Activated T-cell treated with anti-CD3 and anti-CD28 coated beads for 4 hours (primary cell): Measurements from ENCODE around the gene GDI1.
"Not testable (repeated sequence)": the region's sequence is repeated elsewhere in the genome, so short reads cannot be mapped to it uniquely, and the experiment has no call there.

ENCODE experiments used
- DNase-seq: peaks from one replicate; pipeline ENCODE4 v3.0.0-alpha.2; 2020

GDI1 gene

DNA sequence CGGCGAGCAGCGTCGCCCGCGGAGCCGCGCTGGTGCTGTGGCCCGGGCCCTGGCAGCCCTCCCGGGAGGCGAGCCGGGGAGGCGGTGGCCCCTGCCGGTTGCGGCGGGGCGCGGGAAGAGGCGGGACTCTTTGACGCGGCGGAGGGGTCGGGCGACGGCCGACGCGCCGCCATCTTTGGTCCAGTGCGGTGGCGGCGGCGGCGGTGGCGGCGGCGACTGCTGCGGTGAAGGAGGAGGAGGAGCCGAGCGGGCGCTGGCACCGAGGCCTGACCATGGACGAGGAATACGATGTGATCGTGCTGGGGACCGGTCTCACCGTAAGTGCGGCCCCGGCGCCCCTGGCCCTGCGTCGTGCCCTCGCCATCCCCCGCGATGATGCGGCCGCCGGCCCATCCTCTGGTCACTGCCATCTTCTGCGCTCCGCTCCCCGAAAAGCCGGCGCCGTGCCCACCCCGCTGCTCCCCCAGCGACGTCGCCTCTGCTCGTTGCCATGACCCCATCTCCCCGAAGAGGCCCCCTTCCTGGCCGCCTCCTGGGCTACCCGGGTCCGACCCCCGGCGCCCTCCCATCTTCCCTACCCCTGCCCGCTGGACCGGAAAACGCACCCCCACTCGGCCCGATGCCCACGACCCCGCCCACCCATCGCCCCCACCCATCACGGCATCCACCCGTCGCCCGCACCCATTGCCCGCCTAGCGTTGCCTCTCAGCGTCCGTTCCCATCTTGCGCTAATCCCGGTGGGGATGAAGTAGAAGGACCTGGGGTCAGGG lies at the start of gene GDI1:
Gene GDI1 (plus strand): TSS at position 172 of the 770 bp plus-strand sequence. CDS start 101 bp downstream, at position 273.
- no peak for DNase-seq

GRCh38 chrX:154388094-154388493 lies 48.9 kb upstream of the GDI1 start:
- DNase-seq = not testable (repeated sequence)

DNA sequence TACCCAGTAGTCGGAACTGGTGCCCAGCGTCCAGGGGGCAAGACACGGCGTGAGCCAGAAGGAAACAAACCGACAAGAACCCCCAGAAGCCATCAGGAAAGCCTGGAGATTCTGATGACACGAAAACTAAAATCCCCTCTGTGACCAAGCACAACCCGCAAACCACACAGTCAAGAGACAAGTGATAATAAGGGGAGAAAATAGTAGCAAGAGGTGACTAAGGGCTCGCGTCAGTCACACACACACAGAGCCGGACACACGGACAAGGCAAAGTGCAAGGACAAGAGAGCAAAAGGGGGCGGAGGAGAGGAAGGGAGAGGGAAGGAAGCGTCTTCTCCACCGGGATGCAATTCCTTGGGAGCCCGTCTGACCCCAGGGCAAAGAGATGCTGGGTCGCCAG lies 48.3 kb upstream of the GDI1 start:
- DNase-seq = not testable (repeated sequence)

- DNase-seq = not testable (repeated sequence)
These were observed 46.9 kb upstream of the GDI1 start for GRCh38 chrX:154389812-154390747.

DNA sequence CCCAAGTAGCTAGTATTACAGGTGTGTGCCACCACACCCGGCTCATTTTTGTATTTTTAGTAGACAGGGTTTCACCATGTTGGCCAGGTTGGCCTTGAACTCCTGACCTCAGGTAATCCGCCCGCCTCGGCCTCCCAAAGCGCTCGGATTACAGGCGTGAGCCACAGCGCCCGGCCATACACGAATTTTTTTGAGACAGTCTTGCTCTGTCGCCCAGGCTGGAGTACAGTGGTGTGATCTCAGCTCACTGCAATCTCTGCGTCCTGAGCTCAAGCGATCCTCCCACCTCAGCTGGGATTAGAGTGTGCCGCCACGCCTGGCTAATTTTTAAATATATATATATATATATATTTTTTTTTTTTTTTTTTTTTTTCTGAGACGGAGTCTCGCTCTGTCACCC lies 40.6 kb upstream of the GDI1 start:
- not testable (repeated sequence) for DNase-seq

DNA sequence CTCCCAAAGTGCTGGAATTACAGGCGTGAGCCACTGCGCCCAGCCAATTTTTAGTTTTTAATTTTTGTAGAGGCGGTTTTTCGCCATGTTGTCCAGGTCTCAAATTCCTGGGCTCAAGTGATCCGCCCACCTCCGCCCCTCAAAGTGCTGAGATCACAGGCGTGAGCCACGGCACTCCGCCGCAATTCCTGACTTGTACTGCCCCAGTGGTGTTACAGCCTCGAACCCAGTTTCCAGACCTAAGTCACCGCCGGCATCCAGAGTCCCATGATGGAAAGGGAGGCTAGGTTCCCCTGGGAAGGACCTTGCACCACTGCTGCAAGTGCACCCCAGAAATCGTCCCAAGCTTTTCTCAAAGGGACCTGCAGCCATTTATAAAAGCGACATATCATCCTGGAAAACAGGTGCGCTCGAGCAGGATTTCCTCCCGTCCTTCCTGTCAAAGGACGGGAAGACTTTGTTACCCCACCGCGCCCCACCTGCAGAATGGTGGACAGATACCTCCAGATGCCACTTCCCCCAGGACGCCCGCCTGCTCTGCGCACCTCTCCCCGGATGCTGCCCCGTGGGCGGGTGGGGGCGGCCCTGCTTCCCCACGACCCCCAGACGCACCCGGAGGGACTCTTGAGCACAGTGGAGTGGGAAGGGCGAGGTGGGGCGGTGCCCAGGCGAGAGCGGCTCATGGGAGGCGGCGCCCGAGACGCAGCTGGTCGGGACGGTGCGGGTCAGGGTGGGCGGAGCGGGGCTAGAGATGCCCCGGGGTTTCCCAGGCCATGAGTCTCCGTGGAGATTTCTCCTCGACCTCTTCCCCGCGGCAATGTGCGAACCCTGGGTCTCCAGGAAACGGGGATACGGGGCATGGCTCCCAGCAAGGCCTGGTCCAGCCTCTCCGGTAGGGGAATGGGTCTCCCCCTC lies 39.7 kb upstream of the GDI1 start:
- DNase-seq = peak; percentile 43

DNA sequence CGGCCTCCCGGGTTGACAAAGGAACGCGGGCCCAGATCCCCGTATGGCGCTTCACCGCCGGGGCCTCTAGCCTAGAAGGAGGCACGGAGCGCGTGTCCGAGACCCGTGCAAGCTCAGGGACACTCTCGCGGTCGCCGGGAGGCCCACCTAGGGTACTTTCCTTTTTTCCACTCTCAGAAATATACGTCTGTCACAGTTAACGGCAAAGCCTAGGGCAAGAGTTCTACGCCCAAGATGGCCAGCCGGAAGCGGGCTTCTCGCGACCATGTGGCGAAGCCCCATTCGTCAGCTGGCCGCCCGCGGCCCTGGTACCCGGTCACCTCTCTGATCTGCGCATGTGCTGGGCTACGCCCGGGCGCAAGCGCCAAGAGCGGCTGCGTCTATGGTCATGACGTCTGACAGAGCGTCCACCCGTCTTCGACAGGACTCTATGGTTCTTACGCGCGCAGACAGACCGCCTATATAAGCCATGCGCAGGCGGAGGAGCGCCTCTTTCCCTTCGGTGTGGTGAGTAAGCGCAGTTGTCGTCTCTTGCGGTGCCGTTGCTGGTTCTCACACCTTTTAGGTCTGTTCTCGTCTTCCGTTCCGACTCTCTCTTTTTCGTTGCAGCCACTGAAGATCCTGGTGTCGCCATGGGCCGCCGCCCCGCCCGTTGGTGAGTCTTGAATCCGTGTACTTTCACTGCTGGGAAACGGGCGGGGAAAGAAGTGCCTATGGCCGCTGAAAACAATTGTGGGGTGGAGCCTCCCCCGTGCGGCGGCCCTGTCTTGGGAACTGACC lies 38.9 kb upstream of the GDI1 start, which contains the start of gene RPL10:
Gene RPL10 (plus strand): TSS at position 490 of the 780 bp plus-strand sequence. CDS start 143 bp downstream, at position 633.
- peak; percentile 75 for DNase-seq

- DNase-seq = peak; percentile 71
These were observed 38.1 kb upstream of the GDI1 start for GRCh38 chrX:154398668-154399526.

- no peak for DNase-seq
These were observed 37.2 kb upstream of the GDI1 start for GRCh38 chrX:154399527-154400368.

GRCh38 chrX:154400369-154400817 lies 36.6 kb upstream of the GDI1 start:
- not testable (repeated sequence) for DNase-seq

DNA sequence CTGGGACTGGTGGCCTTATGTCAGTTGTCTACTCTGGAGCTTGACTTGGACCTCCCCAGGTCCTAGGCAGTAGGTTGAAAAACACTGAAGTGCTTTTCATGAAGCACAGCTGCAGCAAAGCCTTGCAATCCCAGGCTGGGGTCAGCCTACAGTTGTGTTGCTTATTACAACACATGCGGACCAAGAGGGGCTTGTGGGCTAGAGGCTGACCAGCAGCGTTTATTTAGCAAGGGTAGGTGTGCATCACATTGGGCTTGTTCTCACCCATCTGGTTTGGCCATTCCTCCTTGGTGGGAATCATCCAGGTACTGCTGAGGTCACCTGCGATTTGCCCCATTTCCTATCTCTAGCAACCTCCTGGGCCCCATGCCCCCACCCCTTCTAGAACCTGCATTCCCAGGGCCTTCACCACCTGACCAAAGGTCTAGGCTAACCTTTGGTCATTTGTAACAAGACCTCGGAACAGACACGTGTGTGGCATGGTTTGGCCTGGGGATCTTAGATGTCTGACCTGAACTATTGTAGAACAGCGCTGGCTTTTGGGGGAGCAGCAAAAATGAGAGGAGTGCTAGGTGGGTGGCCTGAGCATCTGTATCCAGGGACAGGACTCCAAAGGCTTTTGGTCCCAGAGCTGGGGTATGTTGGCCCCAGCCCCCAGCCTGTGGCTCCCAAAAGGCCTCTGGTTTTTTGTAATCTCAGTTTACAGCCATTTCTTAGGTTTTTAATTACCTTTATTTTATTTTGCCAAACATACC lies 35.7 kb upstream of the GDI1 start:
- no peak for DNase-seq

GRCh38 chrX:154401918-154402621 lies 34.9 kb upstream of the GDI1 start:
- no peak for DNase-seq

- DNase-seq = no peak
These were observed 34.3 kb upstream of the GDI1 start for GRCh38 chrX:154402622-154403127.

- DNase-seq = no peak
These were observed 33.8 kb upstream of the GDI1 start for GRCh38 chrX:154403192-154403591.

- DNase-seq = no peak
These were observed 33.1 kb upstream of the GDI1 start for GRCh38 chrX:154403858-154404257.

GRCh38 chrX:154404625-154405192 lies 32.2 kb upstream of the GDI1 start:
- no peak for DNase-seq

DNA sequence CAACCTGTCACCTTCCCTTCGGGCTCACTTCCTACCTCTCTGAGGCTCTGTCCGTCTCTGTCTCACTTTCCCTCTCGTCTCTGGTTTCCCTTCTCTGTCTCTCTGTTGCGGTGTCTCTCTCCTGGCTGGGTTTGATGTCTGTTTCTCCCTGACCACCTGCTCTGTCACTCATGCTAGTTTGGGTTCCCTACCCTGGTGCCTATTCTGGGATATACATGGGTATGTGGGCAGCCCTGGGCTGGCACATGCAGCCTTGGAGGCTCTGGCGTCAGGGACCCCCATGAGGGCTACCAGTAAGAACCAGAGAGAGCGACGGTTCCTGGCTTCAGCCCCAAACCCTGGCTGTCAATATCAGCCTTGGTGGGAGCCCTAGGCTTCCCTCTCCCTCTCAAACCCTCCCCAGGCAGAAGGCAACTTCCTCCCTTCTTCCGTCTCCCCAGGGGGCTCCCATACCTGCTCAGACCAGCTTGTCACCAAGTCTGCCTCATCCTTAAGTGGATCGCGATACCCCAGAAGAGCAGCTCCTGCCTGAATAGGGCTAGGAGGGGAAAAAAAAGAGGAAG lies 28.2 kb upstream of the GDI1 start:
- no peak for DNase-seq
